Activated CD4-positive, alpha-beta T cell treated with anti-CD3 and anti-CD28 coated beads for 36 hours (primary cell): ENCODE data around the gene FLNB. TPM values are rescaled to one million over a fixed set of nuclear protein-coding genes. Genes with fewer than 3 reads are reported as not detected.
"Not testable (repeated sequence)": the region's sequence is repeated elsewhere in the genome, so short reads cannot be mapped to it uniquely, and the experiment has no call there.

Source experiments
- ATAC-seq: fragments of 200-7000 bp; cut with Tn5 transposase; one replicate; pipeline ENCODE4 v1.10.0; 2021; ENCODE audit warnings: mild to moderate bottlenecking, moderate library complexity
- CTCF ChIA-PET: fragments of 350-600 bp; sonication (Branson Sonifier 250); formaldehyde crosslinking; loops from one replicate; lab custom pipeline; 2021; ENCODE audit warnings: antibody characterized with exemption; lab: Charles Lee
- POLR2A ChIA-PET: fragments of 350-600 bp; sonication (Branson Sonifier 250); formaldehyde crosslinking; loops from one replicate; lab custom pipeline; 2021; ENCODE audit warnings: antibody characterized with exemption, inconsistent platforms; lab: Charles Lee
- DNase-seq: peaks from one replicate; pipeline ENCODE4 v3.0.0-alpha.2; 2020
- H3K27ac Mint-ChIP-seq: one replicate; pipeline ENCODE4 v1.8.0; 2021; ENCODE audit warnings: mixed read lengths
- H3K27me3 Mint-ChIP-seq: one replicate; pipeline ENCODE4 v1.8.0; 2021; ENCODE audit warnings: mixed read lengths
- H3K36me3 Mint-ChIP-seq: one replicate; pipeline ENCODE4 v1.8.0; 2021; ENCODE audit warnings: low read depth, mixed read lengths
- H3K4me1 Mint-ChIP-seq: one replicate; pipeline ENCODE4 v1.8.0; 2021; ENCODE audit warnings: mixed read lengths
- H3K4me3 Mint-ChIP-seq: one replicate; pipeline ENCODE4 v1.8.0; 2021; ENCODE audit warnings: mild to moderate bottlenecking, moderate library complexity, mixed read lengths
- H3K9me3 Mint-ChIP-seq: one replicate; pipeline ENCODE4 v1.8.0; 2021; ENCODE audit warnings: low read depth, mixed read lengths
- intact Hi-C, 2 experiments: fragments of 100-400 bp; cut with DNase I in 1 of 2; cut with micrococcal nuclease in 1 of 2; formaldehyde crosslinking; loops; one replicate each; pipeline versions ENCODE4 v1.14.2 to v1.15.1; 2022 to 2024; cut with DNase I, micrococcal nuclease
- total RNA-seq, 2 experiments: library from RNA; stranded (reverse); gene quantifications; one replicate each; pipeline ENCODE4 v1.2.3, GENCODE V29; 2021

The FLNB gene
- total RNA-seq, 2 experiments from 2014 or later, result 25.4 to 29.1 TPM

DNA sequence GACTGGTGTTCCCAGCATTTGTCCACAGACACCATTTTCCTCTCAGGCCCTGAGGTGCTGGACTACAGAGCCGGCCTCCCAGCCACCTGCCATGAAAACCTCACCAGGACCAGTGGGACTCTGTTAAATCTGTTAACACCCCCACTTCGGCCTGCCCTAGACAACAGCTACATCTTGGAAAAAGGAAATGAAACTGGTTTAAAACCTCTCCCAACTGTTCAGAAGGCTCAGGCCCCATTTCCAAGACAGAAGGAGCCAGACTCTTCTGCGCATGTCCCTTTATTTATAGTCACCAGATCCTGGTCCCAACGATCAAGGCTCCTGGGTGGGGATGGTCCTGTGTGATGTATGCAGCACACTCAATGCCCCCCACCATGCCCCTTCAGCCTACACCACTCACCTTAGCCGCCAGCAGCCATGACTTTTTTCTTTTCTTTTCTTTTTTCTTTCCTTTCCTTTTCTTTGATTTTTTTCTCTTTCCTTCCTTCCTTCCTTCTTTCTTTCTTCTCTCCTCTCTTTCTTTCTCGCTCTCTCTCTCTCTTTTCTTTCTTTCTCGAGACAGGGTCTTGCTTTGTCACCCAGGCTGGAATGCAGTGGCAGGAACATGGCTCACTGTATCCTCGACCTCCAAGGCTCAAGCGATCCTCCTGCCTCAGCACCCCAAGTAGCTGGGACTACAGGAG is 25.5 kb upstream of the FLNB start:
- peak overlapping the region; percentile 91 for H3K27ac Mint-ChIP-seq
- no peak overlapping the region for H3K4me3 Mint-ChIP-seq
- peaks cover 23% of the 10 kb centered on the region for H3K4me1 Mint-ChIP-seq
- no peaks in the 10 kb centered on the region for H3K27me3 Mint-ChIP-seq
- intact Hi-C loops, result loop anchor here in 1 of 2 experiments (1.0 kb wide), 1 partner anchor 26 kb away; no protein-coding TSS in a partner anchor
- DNase-seq, result no peak
- no peaks in the 10 kb centered on the region for H3K9me3 Mint-ChIP-seq
- no peak for ATAC-seq
- peaks cover 1% of the 10 kb centered on the region for H3K36me3 Mint-ChIP-seq
- ChIA-PET POLR2A (no interaction called here), CTCF (interaction anchor here (0.7 to 1.6 kb wide), 3 partner anchors 20 to 205 kb away, joined by 3 read pairs; no protein-coding TSS in a partner anchor)

GRCh38 chr3:57983734-57984518 is 24.3 kb upstream of the FLNB start:
- H3K9me3 Mint-ChIP-seq, result no peaks in the 10 kb centered on the region
- DNase-seq (peak; percentile 79), ATAC-seq (peak; percentile 99)
- no peak overlapping the region for H3K4me3 Mint-ChIP-seq
- CTCF ChIA-PET, result interaction anchor here (0.6 to 1.4 kb wide), 3 partner anchors 52 to 323 kb away, joined by 3 to 5 read pairs (median 3); partner anchors contain the start of gene HTD2
- peaks cover 1% of the 10 kb centered on the region for H3K36me3 Mint-ChIP-seq
- POLR2A ChIA-PET, result interaction anchor here (0.6 kb wide), 3 partner anchors 18 to 189 kb away, joined by 3 read pairs; no protein-coding TSS in a partner anchor
- no peaks in the 10 kb centered on the region for H3K27me3 Mint-ChIP-seq
- H3K27ac Mint-ChIP-seq, result peak overlapping the region; percentile 91
- intact Hi-C loops, result loop anchor here in 1 of 2 experiments (1.0 kb wide), 1 partner anchor 28 kb away; no protein-coding TSS in a partner anchor
- H3K4me1 Mint-ChIP-seq, result peaks cover 23% of the 10 kb centered on the region

DNA sequence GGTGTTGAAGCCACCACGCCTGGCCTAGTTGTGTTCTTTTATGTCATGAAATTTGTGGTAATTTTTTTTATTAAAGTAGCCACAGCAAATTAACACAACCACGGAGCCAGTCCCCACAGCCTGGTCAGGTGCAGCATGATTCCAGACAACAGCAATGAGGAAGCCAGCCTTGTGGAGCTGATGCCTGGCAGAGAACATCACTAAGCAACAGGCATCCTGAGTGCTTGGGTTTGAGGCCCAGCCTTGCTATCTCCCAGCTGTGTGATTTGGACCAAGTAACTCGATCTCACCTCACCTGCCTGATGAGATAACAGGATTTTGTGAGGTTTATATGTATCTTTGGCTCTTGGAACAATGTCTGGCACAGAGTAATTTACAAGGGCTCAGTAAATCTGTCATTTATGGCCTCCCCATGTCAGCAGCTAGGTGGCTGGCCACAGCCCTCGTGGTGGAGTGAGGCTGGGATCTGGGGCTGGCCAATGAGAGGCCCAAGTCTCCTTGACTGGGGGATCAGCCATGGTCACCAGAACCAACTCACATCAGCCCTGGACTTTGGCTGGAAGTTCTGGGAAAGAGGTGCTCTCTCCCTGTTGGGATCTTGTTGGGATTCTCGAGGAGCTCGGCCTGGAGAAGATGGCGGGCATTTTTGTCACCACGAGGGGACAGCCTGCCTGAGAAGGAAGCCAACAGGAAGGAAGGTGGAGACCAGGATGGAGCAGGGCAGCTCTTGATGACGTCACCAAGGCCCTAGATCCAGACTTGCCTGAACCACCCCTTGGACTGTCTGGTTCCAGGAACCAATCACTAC is 22.8 kb upstream of the FLNB start:
- Mint-ChIP-seq H3K27ac (no peak overlapping the region), H3K36me3 (peaks cover 1% of the 10 kb centered on the region), H3K4me1 (peaks cover 23% of the 10 kb centered on the region), H3K27me3 (no peaks in the 10 kb centered on the region), H3K9me3 (no peaks in the 10 kb centered on the region), H3K4me3 (no peak overlapping the region)
- POLR2A ChIA-PET, result no interaction called here
- CTCF ChIA-PET, result interaction anchor here (0.5 kb wide), 1 partner anchor 886 kb away, joined by 3 read pairs; no protein-coding TSS in a partner anchor
- intact Hi-C loops, result no loop called here
- ATAC-seq (no peak), DNase-seq (no peak)

DNA sequence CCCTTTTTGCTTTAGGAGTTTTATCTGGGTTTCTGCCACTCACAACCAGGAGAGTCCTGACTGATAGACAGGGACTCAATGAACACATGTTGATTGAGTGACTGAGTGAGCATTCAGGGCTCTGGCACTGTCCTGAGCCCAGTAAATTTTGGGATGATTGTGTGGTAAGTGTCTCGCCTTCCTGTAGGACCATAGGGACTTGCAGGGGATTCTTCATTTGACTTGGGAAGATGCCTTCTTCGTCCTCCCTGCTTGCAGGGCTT is 22.3 kb upstream of the FLNB start:
- Mint-ChIP-seq H3K27me3 (no peaks in the 10 kb centered on the region), H3K4me3 (no peak overlapping the region), H3K9me3 (no peaks in the 10 kb centered on the region), H3K36me3 (peaks cover 1% of the 10 kb centered on the region), H3K4me1 (peaks cover 23% of the 10 kb centered on the region), H3K27ac (no peak overlapping the region)
- ChIA-PET POLR2A (no interaction called here), CTCF (no interaction called here)
- intact Hi-C loops, result no loop called here
- DNase-seq (no peak), ATAC-seq (no peak)

GRCh38 chr3:57986261-57986660 is 22.0 kb upstream of the FLNB start:
- Mint-ChIP-seq H3K27me3 (no peaks in the 10 kb centered on the region), H3K36me3 (peaks cover 1% of the 10 kb centered on the region), H3K4me1 (peaks cover 23% of the 10 kb centered on the region), H3K9me3 (no peaks in the 10 kb centered on the region), H3K27ac (no peak overlapping the region), H3K4me3 (no peak overlapping the region)
- ATAC-seq, result no peak
- DNase-seq, result no peak
- POLR2A ChIA-PET, result no interaction called here
- CTCF ChIA-PET, result interaction anchor here (1.0 kb wide), 1 partner anchor 12 kb away, joined by 5 read pairs; no protein-coding TSS in a partner anchor
- intact Hi-C loops, result no loop called here

- ChIA-PET POLR2A (interaction anchor here (0.6 kb wide), 1 partner anchor 21 kb away, joined by 9 read pairs; no protein-coding TSS in a partner anchor), CTCF (interaction anchor here (0.7 to 0.9 kb wide), 2 partner anchors 12 to 335 kb away, joined by 3 to 4 read pairs; no protein-coding TSS in a partner anchor)
- H3K27me3 Mint-ChIP-seq, H3K36me3 Mint-ChIP-seq, DNase-seq, H3K4me3 Mint-ChIP-seq, H3K4me1 Mint-ChIP-seq, H3K9me3 Mint-ChIP-seq, ATAC-seq, intact Hi-C loops, H3K27ac Mint-ChIP-seq: not testable (repeated sequence)
Measured at GRCh38 chr3:57989198-57989597, 19.0 kb upstream of the FLNB start.

GRCh38 chr3:57989646-57990045 is 18.6 kb upstream of the FLNB start:
- Mint-ChIP-seq H3K9me3 (no peaks in the 10 kb centered on the region), H3K4me1 (peaks cover under 1% of the 10 kb centered on the region)
- CTCF ChIA-PET, result interaction anchor here (0.7 to 0.9 kb wide), 2 partner anchors 12 to 335 kb away, joined by 3 to 4 read pairs; no protein-coding TSS in a partner anchor

DNA sequence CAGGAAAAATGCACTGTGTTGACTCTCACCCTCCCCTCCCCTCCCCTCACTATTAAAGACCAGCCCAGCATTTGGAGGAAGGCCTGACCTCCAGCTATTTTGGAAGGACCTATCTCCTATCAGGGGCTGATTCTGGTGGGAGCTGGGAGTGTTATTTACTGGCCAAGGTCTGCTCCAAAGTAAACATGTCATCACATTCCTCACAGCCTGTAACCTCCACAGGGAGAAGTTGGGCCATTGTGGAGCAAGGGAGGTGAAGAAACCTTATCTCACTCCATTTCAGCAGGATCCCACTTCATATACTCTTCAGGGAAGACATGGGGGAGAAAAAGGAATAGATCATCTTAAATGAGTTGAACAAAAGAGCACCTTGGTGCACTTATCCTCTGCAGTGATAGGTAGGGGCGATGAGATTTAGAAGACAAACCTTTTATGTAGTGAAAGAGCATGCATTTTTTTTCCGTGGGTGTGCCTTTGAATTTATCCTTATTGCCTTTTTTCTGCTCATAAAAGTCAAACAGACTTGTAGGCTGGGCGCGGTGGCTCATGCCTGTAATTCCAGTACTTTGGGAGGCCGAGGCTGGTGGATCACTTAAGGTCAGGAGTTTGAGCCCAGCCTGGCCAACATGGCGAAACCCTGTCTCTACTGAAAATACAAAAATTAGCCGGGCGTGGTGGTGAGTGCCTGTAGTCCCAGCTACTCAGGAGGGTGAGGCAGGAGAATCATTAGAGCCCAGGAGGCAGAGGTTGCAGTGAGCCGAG is 15.6 kb upstream of the FLNB start:
- DNase-seq (no peak), ATAC-seq (no peak)
- no peaks in the 10 kb centered on the region for H3K36me3 Mint-ChIP-seq
- H3K27me3 Mint-ChIP-seq, result no peaks in the 10 kb centered on the region
- ChIA-PET CTCF (interaction anchor here (0.9 kb wide), 1 partner anchor 15 kb away, joined by 3 read pairs; no protein-coding TSS in a partner anchor), POLR2A (interaction anchor here (0.6 to 0.7 kb wide), 2 partner anchors 71 to 199 kb away, joined by 10 to 17 read pairs; no protein-coding TSS in a partner anchor)
- no peak overlapping the region for H3K27ac Mint-ChIP-seq
- intact Hi-C loops, result no loop called here
- no peak overlapping the region for H3K4me3 Mint-ChIP-seq
- no peaks in the 10 kb centered on the region for H3K4me1 Mint-ChIP-seq
- H3K9me3 Mint-ChIP-seq, result no peaks in the 10 kb centered on the region

More at GRCh38 chr3:57989646-57990045, 18.6 kb upstream of the FLNB start:
- ATAC-seq (no peak), DNase-seq (no peak)
- intact Hi-C loops, result no loop called here
- Mint-ChIP-seq H3K27ac (no peak overlapping the region), H3K4me3 (no peak overlapping the region), H3K36me3 (no peaks in the 10 kb centered on the region), H3K27me3 (no peaks in the 10 kb centered on the region)
- POLR2A ChIA-PET, result interaction anchor here (0.6 kb wide), 1 partner anchor 22 kb away, joined by 9 read pairs; no protein-coding TSS in a partner anchor

DNA sequence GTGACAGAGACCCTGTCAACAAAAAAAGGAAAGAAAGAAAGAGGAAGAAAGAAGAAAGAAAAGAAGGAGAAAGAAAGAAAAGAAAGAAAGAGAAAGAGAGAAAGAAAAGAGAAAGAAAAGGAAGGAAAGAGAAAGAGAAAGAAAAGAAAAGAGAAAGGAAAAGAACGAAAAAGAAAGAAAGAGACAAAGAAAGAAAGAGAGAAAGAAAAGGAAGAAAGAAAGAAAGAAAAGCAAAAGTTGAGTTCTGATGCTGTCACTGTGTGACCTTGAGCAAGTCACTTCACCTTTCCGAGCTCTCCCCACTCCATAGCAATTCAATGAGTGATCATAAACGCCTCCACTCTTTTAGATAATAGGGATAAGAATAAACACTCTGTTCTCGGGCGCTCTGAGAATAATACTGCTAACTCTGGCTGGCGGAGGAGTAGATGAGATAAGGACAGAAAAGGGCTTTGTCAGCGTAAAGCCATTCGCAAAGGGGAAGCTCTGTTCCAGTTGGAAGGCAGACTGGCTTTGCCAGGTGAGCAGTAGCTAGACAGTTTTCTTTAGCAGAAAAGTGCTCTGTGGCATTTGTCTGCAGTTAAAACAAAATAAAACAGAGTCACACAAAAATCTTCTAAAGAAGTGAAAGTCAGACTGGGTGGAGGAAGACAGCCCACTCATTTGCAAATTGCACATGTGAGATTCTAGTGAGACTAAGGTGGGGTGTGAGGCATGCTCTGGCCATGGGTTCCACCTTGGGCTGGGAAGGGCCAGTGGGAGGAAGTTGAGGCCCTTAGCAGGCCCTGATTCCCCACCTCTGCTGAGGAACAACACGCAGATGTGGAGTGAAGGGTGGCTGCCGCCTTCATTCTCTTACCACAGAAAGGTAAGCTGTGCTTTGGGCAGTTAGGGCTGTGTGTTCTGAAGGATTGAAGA is 9.6 kb upstream of the FLNB start:
- intact Hi-C loops, result no loop called here
- ATAC-seq (peak; percentile 76), DNase-seq (no peak)
- H3K27me3 Mint-ChIP-seq, result no peaks in the 10 kb centered on the region
- ChIA-PET CTCF (interaction anchor here (0.6 to 0.9 kb wide), 5 partner anchors 12 to 413 kb away, joined by 3 to 5 read pairs (median 3); no protein-coding TSS in a partner anchor), POLR2A (no interaction called here)
- H3K9me3 Mint-ChIP-seq, result no peaks in the 10 kb centered on the region
- no peaks in the 10 kb centered on the region for H3K36me3 Mint-ChIP-seq
- peak overlapping the region; percentile 76 for H3K27ac Mint-ChIP-seq
- H3K4me1 Mint-ChIP-seq, result peaks cover 14% of the 10 kb centered on the region
- peak overlapping the region; percentile 67 for H3K4me3 Mint-ChIP-seq
